ENCODE results near the gene KPNA2.
A peak's percentile ranks its signal among the peaks of the same experiment; 100 is the strongest.
"Not testable (repeated sequence)": the region's sequence is repeated elsewhere in the genome, so short reads cannot be mapped to it uniquely, and the experiment has no call there.

The KPNA2 gene

DNA sequence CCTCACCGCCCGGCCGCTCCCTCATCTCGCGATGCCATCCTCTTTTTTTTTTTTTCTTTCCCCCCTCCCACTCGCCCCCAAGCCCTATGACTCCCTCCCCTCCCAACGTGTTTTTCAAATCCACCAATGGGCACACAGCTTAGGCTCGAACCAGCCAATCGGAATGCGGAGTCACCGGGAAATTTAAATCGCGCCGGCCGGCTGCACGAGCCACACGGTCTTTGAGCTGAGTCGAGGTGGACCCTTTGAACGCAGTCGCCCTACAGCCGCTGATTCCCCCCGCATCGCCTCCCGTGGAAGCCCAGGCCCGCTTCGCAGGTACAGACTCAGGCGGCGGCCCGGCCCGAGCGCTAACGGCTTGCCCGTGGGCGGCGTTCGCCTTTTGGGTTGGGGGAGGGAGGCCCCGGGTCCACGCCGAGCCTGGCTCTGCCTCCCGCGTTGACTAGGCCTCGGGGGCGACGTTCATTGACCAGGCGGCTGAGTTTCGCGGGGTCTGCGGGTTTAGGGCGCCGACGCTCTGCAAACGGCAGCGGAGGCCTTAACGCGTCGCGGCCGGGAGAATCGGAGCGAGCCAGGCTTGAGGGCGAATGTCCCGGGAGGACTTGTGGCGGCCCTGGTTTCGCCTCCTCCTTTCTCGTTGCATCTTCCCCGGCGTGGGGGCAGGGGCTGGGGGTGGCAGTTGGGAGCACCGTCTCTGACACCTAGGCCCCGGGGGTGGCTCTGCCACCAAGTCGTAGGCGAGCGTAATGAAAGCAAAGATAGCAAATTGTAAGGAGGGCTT lies at the start of gene KPNA2:
Gene KPNA2, plus strand, starts transcription at position 213 of the 781 bp plus-strand sequence. CDS start 1,398 bp downstream, outside the sequence.
- DNase-seq = peak; percentile 96

DNA sequence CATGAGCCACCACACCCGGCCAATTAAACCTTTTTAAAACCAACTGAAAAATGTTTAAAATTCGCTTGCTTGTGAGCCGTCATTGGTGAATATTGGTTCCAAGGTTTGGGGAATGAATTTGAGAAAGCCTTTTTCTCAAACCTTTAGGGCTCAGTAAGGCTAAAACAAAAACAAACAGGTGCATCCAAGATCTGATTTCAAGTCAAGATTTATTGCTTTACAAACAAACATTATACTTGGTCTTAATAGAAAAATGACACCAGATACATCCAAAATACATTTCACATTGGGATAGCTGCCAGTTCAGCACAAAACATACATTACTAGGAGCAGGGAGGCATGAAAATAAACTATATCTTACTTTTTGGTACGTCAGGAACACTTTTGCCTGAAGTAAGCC lies 44.6 kb upstream of the KPNA2 start:
- DNase-seq = peak; percentile 53

DNA sequence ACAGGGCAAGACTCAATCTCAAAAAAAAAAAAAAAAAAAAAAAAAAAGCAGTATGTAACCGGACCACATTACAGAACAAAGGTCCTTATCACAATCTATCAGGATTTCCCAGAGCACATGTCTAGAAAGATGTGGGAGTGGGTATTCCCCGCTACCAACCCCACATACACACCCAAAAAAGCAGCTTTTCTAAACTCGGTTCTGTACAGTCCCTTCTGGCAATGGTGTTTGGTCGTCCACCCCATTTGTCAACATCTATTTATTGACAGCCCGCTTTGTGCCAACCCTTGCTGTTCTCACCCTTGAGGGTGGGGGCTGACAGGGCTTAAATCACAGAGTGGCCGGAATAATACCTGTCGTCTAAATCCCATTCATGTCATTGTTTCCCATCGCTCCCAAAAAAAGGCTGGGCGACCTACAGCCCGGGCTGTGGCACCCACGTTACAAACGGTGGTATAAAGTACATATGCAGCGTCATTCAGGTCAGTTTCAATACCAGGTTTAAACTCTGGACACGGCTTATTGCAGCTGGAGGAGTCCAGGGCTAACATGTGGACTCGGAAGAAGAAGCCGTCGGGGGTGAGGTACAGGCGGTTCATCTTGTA lies 42.9 kb upstream of the KPNA2 start:
- no peak for DNase-seq

DNA sequence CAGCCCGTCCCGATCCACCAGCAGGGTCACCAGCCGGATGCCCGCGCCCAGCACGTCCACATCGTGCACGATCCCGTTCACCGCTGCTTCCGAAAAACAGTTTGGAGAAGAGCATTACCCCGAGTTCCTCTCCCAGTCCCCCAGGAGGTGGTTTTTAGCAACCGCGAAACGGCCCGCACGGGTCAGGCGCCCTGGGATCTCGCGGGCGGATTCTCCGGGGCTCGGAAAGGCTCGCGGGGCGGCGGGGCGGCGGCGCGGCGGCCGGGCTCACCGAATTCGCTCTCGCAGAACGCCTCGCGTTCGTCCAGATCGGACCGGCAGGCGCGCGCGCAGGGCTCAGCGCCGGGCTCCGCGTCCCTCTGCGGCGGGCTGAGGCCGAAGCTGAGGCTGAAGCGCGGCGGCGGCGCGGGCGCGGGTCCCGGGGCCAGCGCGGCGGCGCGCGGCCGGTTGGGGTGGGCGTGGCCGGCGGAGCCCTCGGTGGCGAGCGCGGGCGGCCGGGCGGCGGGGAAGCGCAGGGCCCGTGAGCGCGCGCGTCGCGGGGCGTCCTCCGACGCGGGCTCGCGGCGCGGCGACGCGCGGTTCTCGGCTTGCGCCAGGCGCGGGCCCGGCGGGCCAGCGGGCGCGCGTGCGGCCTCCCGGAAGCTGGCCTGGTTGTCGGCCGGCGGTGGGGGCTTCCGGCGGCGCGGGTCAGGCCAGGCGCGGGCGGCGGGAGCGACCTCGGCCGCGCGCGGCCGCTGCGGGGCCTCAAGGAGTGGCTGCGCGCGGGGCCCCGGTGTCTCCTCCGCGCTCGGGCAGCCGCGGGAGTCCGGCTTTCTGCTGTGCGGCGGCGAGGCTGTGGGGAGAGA lies 42.2 kb upstream of the KPNA2 start:
- peak; percentile 36 for DNase-seq

DNA sequence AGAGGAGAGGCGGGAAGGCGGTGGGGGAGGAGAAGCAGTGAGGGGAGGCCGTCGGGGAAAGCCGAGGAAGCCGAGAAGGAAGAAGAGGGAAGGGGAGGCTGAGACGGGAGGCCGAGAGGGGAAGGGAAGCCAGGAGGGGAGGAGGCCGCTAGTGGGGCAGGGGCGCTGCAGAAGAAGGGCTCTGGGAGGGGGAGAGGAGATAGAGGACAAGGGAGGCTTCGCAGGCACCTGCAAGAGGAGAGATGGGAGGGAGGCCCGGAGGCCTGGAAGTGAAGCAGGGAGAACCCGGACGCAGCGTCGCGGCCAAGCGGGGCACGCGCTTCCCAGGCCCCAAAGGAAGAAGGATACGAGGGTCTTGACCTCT lies 41.6 kb upstream of the KPNA2 start:
- DNase-seq = peak; percentile 42

DNA sequence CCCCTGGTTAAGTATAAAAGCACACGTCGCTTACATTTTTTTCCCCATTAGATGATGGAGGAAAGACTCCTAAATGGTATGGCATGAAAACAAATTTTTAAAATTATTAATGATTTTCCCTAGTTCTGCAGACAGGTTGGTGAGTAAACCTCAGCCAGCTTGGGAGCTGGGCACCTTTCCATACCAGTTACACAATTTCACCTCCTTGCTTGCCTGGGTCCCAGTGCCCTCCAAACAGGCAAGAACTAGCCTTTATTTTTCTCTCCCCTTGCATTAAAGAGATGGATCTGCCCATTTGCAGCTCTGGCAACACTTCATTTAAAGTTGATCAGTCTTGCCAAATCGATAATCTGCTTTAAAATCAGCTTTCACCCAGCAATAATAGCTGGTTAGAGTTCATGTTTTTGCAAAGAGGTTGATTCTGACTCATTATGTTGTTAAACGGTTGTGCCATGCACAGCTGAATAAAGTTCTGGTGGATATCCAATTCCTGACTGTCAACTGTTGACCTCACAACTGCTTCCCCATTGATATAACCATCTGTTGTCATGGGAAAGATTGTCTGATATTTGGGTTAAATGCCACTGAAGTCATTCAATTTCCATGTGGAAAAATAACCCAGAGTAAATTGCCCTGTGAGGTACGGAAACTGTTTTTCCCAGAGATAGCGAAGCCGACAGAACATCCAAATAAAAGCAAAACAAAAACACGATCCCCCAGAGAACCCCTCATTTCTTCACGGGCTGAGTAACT lies 40.5 kb upstream of the KPNA2 start:
- DNase-seq = no peak

DNA sequence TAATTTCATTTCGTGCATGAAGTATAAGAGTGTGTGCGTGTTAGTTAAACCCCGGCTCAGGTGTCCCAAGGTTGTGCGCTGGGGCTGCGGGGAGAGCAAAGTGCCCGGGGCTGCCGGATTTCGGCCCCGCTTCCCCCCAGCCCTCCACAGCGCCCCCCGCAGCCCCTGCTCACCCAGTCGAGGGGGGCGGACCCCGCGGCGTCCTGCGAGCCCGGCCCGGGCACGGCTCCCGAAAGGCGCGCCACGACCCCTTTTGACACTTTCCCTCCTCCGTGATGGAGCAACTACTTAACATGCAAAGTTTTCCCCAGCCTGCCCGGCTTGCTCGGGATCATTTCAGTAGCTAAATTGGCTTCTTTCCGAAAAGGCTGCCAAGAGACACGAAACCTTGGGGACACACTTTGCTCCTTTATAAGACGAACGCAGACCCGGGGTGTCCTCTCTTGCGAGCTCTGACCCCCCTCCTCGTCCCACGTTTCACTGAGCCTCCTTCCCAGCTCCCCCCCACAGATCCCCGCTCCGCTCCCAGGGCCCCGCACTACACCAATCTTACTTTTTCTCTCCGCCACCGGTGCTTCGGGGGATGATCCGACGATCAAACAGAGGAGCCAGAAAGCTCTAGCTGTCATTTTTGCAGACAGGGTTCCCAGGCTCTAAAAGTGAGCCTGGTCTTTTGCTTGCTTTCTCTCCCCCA lies 39.8 kb upstream of the KPNA2 start:
- no peak for DNase-seq

DNA sequence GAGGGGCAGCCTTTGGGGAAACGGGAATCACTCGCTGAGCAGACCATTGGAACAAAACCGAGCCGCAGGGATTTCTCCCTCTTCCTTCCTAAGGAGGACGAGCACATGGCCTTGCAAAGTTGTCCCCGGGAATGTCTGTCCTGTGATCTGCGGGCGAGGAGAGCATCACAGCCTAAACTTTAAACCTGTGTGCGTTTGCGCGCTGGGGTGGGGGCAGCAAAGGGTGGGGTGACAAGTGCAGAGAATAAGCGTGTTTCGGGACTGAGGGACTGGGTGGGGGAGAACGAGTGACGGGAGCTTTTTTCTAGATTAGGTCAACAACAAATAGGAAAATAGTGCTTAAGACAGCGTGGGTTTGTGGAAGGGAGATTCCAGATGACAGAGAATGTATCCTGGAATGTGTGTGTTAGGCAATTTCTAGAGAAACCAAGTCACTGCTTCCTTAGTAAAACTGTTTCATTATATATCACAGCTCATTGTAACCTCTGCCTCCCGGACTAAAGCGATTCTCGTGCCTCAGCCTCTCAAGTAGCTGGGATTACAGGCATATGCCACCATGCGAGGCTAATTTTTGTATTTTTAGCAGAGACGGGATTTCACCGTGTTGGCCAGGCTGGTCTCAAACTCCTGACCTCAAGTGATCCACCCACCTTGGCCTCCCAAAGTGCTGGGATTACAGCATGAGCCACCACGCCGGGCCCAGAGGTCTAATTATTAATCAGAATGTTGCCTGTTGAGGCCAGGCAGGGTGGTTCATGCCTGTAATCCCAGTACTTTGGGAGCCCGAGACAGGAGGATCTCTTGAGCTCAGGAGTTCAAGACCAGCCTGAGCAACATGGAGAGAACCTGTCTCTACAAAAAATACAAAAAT lies 39.0 kb upstream of the KPNA2 start, which contains the start of gene C17orf58:
Gene C17orf58, minus strand, starts transcription at position 169 of the 871 bp plus-strand sequence. CDS start 271 bp downstream, outside the sequence.
- DNase-seq = not testable (repeated sequence)

DNA sequence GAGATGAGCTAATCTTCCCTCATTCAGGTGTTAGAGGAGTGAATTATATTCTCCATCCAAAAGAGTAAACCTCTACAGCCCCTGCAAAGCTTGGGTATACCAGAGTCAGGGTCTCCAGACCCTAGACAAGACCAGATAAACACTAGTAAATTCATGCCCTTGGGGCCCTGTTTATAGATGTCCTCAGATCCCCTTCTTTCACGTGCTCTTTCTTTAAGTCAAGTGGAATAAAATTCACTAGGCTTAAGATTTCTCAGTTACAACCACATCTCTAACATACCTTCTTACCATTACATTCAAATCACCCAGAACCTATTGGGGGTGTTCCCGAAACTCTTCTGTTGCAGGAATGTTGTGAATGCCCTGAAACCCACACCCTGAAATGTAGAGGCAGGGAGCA lies 37.1 kb upstream of the KPNA2 start:
- no peak for DNase-seq

DNA sequence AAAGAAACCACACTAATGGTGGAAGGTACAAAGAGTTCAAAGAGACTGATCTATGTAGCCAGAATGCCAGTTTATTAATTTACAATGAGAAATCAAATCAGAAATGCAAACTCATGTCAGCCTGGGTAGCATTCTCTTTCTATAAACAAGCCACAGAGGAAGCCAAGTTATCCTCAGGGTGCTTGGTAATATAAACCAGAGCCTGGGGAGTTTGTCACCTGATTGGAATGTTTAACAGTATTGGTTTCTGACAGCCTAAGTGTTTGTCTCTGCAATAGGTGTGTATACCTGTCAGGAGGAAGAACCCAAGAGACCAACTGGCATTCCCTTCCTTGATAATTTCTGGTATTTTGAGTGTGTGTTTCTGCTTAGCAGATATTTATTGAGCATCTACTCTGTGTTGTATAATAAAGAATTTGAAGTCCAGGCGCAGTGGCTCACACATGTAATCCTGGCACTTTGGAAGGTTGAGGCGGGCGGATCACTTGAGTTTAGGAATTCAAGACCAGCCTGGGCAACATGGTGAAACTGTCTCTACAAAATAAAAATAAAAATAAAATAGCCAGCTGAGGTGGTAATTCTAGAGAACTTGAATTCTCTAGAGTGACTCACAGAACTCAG lies 36.1 kb upstream of the KPNA2 start:
- no peak for DNase-seq

DNA sequence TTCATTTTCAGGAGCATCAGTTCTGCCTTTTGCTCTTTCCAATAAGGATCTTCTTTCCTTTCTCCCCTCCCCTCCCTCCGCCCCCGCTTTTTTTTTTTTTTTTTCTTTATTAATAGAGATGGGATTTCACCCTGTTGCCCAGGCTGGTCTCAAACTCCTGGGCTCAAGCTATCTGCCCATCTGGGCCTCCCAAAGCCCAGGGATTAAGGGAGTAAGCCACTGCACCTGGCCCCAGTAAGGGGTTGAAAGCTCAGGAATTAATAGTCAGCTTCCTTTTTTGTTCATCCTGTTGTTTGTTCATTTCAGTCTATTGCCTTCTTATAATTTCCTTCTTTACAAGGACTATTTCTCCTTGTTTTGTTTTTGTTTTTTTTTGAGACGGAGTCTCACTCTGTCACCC lies 31.3 kb upstream of the KPNA2 start:
- DNase-seq = no peak

DNA sequence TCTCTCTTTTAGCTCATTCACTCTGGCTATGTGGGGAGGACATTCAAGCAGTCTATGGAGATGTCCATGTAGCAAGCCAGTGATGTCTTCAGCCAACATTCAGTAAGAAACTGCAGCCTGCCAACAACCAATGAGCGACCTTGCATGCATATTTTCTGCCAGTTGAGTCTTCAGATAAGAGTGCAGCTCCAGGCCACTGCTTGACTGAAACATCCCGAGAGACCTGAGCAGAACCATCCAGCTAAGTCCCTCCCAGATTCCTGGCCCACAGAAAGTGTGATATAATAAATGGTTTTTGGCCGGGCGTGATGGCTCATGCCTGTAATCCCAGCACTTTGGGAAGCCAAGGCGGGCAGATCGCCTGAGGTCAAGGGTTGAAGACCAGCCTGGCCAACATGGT lies 28.7 kb upstream of the KPNA2 start:
- DNase-seq = no peak

DNA sequence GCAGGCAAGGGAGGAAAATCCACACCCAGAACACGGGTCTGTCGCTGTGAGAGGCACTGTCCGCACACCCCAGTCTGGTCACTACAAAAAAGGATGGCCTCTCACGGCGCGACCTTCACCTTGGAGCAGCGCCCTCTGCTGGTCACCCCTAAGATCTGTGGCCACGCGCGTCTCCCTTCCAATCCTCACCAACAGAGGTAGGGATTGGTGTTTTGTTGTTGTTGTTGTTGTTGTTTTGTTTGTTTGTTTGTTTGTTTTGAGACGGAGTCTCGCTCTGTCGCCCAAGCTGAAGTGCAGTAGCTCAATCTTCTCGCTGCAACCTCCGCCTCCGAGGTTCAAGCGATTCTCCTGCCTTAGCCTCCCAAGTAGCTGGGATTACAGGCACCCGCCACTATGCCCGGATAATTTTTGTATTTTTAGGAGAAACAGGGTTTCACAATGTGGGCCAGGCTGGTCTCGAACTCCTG lies 24.3 kb upstream of the KPNA2 start:
- DNase-seq = peak; percentile 45

DNA sequence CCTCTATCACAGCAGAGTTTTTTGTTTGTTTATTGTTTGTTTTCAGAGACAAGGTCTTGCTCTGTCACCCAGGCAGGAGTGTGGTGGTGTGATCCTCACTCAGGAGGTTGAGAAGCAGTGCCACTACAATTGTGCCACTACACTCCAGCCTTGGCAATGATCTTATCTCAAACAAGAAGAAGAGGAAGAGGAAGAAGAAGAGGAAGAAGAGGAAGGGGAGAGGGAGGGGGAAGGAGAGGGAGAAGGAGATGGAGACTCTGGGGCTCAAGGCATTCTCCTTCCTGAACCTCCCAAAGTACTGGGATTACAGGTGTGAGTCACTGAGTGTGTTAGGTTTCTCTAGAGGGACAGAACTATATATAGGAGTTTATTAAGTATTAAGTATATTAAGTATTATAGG lies 22.1 kb upstream of the KPNA2 start:
- no peak for DNase-seq

DNA sequence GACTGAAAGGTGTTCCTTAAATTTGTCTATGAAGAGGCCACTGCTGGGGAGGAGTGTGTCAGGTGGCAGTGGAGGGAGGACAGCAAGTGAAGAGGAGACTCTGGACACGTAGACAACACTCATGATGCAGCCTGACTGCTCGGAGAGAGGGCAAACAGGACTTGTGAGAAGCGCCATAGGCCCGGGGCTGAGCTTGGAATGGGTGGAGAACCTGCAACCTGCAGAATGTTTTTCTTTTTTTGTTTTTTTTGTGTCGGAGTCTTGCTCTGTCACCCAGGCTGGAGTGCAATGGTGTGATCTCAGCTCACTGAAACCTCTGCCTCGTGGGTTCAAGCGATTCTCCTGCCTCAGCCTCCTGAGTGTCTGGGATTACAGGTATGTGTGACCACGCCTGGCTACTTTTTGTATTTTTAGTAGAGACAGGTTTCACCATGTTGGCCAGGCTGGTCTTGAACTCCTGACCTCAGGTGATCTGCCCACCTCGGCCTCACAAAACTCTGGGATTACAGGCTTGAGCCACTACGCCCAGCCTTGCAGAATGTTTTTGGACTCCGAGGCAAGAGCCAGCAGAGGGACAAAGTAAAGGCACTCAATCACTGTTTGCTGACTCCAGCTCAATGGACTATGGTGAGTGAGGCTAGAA lies 20.3 kb upstream of the KPNA2 start:
- DNase-seq = no peak

DNA sequence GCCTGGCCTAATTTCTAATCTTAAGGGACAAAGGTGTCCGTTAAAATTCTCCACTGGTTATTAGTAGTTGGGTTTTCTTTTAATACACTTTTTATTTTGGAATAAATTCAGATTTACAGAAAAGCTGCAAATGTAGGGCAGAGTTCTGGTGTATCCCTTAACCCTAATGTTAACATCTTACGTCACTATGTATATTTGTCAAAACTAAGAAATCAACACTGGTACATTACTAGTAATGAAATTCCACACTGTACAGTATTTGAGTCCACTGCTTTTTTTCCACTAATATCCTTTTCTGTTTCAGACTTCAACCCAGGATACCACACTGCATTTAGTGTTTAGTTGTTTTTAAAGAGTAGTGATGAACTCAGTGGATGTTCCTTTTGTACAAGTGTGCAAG lies 18.7 kb upstream of the KPNA2 start:
- no peak for DNase-seq

DNA sequence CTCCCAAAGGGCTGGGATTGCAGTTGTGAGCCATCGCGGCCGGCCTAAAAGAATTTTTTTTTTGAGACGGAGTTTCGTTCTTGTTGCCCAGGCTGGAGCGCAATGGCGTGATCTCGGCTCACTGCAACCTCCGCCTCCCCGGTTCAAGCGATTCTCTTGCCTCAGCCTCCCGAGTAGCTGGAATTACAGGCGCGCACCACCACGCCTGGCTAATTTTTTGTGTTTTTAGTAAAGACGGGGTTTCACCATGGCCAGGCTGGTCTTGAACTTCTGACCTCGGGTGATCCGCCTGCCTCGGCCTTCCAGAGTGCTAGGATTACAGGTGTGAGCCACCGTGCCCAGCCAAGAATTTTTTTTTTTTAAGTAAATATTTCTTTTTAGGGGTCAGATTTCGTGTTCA lies 17.0 kb upstream of the KPNA2 start:
- not testable (repeated sequence) for DNase-seq

DNA sequence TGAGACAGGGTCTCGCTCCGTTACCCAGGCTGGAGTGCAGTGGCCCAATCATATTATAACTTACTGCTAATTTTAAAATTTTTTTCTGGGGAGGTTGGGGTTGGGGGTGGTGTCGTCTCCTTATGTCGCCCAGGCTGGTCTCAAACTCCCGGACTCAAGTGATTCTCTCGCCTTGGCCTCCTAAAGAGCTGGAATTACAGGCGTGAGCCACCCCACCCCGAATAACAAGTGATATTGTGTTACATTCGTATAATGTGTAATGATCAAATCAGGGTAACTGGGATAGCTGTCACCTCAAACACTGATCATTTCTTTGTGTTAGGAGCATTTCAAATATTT lies 16.2 kb upstream of the KPNA2 start:
- DNase-seq = no peak

DNA sequence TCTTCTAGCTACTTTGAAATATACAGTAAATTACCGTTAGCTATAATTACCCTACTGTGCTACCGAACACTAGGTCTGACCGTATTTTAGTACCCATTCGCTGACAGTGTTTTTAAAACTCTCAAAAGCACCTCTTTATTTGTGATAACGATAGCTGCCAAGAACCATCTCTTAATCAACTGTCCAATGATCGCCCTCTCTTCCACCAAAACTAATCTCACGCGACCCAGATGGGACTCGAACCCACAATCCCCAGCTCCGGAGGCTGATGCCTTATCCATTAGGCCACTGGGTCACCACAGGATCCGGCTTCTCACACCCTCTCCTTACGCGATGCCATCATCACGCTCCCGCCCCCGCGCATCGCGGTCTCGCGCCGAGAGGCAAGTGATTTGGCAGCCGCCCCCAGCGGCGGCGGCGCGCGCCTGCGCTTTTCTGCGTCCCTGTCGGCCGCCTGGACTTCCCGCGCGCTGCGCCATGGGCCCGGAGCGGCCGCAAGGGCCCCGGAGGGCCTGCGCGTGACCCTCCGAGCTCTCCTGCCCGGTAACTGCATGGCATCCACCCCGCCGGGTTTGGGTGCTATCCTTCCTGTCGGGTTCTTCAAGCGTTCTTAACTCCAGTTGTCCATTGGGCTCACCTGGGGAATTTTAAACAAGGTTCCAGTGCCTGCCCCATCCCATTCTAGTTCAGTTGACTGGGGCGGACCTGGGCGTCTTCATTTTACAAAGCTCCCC lies 15.7 kb upstream of the KPNA2 start:
- peak; percentile 86 for DNase-seq

DNA sequence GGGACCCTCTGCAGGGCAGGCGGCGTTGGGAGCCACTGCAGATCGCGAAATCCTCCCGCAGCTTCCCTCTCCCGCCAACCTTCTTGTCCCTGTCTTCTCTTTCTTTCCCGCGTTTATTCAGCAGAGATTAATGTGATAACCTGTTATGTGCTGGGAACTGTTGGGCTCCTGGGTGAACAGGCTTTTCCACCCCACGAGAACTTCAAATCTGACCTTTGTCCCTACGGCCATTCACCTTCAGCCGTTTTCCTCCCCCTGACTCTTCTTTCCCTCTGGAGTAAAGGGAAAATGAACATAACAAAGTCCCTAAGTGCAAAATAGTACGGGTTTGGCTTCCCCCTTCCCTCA lies 15.2 kb upstream of the KPNA2 start:
- DNase-seq = no peak
